CD4-positive, alpha-beta T cell treated with Interleukin-17A for 1 hour (primary cell): ENCODE results near the gene GDF15.
"Not testable (repeated sequence)": the region's sequence is repeated elsewhere in the genome, so short reads cannot be mapped to it uniquely, and the experiment has no call there.

Experiments
- DNase-seq: peaks from one replicate; pipeline ENCODE4 v3.0.0-alpha.2; 2020

GDF15 gene

DNA sequence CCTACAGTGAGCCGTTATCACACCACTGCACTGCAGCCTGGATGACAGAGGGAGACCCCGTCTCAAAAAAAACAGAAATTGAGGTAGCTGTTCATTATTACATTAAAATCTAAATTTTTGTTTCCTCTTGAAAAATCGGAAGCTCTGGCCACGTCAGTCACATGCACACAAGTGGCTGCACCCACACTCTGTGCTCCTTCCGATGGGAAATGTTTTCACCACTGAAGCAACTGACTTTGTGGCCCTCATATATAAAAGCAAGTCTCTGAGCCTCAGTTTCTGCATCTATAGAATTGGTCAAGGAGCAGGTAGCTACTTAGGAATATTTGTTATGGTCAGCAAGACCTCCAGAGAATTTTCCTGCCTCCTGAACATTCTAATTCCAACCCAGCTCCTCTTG is 7.0 kb downstream of the GDF15 start:
- no peak for DNase-seq

DNA sequence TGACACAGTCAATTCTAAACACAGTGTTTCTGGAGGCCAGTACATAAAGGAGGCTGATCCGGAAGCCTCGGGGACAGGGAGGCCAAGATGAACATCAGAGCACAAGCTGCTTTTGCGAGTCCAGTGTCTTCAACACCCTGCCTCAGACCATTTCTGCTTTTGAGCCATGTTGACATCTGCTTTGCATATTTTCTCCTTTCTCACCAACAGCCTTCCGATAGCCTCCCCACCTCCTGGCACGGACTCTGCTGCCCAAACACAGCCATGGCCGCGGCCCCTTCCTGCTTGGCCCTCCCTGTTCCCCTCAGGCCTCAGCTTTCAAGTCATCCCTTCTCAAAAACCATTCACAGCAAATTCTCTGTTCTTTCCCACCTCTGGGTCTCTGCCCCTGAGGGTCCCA is 7.9 kb downstream of the GDF15 start:
- no peak for DNase-seq

DNA sequence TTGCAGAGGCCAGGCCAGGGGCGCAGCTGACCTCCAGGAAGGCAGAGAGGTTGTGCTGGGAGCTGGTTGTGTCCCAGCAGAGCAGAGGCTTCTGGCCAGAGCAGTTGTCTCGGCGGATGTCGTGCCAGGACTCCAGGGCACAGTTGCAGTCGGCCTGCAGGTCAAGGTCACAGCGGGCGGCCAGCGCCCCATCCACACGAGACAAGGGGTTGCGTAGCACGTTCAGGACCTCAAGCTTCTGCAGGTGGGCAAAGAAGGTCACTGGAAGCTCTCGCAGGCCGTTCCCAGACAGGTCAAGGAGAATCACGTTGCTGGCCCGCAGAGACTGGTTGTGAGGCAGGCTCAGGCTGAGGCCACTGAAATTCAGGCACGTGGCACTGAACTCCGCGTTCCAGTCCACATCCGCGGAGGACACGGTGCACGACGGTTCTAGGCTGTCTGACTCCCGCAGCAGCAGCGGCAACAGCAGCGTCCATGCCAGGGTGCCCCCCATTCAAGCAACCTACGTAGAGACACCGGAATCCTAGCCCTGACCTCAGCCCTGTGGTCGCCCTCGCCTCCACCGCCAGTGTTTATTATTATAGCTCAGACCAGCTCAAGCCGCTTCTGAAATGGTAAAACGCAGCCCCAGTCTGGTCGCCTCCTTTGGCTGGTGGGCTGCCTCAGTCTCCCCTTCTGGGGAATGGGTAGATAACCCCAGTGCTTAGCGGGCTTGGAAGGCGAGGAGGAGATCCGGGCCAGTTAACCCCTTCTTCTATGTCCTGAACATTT is 10.7 kb downstream of the GDF15 start:
- no peak for DNase-seq

DNA sequence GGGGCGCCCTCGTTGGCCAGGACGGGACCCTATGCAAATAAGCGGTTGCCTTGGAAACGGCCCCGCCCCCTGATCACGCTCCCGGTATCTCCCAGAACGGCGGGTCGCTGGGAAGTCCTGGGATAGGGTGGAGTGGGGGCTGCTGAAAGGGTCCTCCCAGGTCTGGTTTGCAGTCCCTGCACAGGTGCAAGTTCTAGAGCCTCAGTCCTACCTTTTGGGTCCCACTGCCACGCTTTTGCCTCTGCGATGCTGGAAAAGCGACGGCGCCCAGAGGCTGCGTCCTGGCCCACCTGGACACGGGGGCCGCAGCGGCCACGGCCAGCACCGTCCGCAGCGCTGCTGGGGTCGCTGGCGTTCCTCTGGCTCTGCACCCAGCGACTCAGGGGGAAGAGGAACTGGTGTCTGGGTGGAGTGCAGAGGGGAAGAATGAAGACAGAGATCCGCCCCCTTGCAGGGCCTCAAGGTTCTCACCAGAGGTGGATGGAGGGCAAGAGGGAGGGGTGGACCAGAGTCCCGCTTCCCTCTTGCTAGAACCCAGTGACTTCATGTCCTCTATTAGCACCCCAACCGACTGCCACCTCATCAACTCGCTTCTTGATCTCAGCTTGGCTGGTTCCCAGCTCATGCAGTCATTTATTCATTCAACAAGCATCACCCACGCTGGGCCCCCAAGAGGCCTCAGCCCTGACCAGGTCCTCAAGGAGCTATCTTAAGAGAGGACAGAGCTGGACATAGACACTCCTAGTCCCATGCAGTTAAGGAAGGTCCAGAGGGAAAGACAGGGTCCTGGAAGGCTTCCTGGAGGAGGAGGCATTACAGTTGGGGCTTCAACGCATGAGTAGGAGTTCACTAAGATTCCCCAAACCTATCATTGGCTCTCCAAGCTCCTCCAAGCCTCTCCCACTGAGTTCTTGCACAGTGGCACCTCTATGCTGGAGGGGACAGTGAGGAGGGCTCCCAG is 11.6 kb downstream of the GDF15 start, which contains the start of gene LRRC25:
Gene LRRC25, minus strand, starts transcription at position 381 of the 961 bp plus-strand sequence. CDS start 659 bp downstream, outside the sequence.
- peak; percentile 41 for DNase-seq

DNA sequence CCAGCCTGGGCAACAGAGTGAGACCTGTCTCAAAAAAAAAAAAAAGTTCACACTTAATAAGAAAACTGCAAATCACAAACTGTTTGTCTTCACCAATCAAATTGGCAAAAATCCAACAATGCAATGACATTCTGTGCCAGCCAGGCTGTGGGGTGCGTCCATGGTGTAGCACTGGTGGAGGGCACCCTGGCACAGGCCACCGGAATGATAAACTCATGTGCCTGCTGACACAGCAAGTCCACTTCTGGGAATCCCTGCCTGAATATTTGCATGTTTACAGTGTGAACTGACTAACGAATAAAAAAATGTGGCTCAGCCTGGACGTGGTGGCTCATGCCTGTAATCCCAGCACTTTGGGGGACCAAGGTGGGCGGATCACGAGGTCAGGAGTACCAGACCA is 13.1 kb downstream of the GDF15 start:
- no peak for DNase-seq

DNA sequence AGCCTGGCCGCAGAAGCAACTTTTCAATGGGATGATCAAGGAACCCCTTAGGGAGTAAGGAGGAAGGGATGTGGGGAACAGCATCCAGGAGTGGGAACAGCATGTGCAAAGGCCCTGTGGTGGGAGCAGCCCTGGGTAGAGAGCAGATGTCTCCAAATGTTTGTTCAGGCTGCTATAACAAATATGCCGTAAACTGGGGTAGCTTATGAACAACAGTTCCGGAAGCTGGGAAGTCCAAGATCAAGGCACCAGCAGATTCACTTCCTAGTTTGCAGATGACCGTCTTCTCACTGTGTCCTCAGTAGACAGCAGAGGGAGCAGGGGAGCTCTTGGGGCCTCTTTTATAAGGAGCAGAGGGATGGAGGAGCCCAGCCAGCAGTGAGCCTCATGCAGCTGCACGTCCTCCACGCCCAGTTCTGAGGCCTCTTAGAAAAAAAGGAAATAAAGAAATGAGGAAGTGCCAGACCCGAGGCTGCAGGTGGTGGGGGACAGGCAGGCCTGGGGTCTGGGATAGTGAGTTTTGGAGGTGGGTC is 15.7 kb downstream of the GDF15 start:
- DNase-seq = peak; percentile 50

DNA sequence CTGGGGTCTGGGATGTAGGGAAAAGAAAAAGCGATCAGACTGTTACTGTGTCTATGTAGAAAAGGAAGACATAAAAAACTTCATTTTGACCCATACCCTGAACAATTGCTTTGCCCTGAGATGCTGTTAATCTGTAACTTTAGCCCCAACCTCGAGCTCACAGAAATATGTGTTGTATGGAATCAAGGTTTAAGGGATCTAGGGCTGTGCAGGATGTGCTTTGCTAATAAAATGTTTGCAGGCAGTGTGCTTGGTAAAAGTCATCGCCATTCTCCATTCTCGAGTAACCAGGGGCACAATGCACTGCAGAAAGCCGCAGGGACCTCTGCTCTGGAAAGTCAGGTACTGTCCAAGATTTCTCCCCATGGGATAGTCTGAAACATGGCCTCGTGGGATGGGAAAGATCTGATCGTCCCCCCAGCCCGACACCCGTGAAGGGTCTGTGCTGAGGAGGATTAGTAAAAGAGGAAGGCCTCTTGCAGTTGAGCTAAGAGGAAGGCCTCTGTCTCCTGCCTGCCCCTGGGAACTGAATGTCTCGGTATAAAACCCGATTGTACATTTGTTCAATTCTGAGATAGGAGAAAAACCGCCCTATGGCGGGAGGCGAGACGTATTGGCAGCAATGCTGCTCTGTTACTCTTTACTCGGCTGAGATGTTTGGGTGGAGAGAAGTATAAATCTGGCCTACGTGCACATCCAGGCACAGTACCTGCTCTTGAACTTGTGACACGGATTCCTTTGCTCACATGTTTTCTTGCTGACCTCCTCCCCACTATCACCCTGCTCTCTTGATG is 16.7 kb downstream of the GDF15 start:
- not testable (repeated sequence) for DNase-seq

DNA sequence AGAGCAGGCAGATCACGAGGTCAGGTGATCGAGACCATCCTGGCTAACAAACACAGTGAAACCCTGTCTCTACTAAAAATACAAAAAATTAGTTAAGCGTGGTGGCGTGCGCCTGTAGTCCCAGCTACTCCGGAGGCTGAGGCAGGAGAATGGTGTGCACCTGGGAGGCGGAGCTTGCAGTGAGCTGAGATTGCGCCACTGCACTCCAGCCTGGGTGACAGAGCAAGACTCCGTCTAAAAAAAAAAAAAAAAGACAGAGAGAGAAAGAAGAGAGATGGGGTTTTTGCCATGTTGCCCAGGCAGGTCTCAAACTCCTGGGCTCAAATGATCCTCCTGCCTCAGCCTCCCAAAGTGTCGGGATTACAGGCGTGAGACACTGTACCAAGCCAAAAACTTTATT is 19.8 kb downstream of the GDF15 start:
- DNase-seq = not testable (repeated sequence)

DNA sequence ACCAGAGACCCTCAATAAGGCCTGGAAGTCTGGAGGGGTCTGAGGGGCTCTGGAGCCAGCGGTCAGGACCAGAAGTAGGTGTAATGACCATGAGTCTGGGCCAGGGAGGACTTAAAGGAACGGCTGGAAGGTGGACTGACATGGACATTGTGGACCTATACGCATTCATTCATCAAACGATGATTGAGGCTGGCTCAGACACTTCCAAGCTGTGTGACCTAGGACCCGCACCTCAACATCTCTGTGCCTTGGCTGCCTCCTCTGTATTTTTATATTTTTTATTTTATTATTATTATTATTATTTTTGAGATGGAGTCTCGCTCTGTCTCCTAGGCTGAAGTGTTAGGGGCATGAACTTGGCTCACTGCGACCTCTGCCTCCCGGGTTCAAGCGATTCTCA is 20.8 kb downstream of the GDF15 start:
- no peak for DNase-seq

DNA sequence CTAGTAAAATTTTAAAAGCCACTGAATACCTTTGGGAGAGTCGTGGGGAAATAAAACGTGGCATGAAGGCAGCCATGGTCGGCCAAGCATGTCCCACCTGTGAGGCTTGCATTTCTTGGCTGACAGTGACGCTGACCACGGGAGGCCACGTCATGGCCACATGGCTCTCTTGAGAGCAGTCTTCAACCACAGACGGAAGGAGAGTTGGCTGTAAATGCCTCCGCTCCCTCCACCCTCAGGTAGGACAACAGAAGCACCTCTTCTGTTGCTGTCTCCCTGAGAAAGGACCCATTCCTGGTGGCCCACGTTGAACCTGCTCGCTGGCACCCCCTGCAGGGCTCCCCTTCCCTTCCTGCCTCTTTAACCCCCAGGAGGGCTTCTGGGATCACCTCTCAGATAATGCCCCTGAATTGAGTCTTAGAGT is 22.1 kb downstream of the GDF15 start:
- no peak for DNase-seq

DNA sequence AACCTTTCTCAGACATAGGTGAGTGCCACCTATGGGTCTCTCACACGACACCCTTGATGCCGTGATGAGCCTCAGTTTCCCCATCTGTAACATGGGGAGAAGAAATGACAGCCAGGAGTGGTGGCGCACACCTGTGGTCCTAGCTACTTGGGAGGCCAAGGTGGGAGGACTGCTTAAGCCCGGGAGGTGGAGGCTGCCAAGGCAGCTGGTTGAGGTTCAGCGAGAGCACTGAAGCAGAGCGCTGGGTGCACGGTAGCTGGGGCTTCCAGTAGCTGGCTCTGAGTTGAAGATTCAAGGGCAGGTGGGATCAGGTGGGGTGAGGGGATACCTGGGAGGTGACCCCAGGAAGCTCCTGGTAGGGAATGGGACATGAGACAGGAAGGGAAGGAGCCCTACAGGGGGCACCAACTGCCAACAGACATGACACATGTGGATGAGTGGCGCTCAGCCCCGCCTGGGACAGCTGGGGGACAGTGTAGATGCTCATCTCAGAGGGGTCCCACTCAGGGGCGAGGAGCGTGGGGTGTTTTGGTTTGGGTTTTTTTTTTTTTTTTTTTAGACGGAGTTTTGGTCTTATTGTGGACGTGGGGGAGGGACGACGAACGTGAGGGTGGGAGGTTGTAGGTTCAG is 26.8 kb downstream of the GDF15 start:
- DNase-seq = no peak

DNA sequence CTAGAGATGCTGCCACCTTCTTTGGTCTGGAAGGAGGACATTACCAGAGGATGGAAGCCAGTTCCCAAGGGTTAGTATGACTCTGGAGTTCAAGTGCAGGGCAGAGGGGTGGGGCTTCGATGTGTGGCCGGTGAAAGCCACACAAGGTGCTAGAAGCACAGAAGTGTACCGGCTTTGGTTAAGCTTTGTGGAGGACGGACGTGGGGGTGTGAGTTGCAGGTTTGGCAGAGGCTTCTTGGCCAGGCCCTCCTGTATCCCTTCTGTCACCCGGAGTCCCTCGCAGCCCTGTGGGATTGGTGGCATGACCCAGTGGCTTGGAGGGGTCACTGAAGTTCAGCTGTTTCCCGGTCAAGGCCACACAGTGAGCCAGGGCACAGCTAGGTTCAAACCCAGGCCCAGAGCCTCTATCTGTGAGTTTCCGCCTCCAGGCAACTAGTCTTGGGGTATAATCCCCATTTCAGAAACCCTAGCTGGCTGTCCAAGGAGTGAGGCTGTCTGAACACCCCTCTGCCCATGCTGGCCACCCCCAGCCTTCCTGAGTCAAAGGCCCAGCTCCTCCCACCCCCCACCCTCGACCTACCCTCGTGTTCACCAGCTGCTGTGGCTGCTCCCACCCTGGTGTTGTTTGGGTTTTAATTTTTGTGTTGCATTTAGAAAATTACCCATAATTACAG is 28.7 kb downstream of the GDF15 start:
- no peak for DNase-seq

DNA sequence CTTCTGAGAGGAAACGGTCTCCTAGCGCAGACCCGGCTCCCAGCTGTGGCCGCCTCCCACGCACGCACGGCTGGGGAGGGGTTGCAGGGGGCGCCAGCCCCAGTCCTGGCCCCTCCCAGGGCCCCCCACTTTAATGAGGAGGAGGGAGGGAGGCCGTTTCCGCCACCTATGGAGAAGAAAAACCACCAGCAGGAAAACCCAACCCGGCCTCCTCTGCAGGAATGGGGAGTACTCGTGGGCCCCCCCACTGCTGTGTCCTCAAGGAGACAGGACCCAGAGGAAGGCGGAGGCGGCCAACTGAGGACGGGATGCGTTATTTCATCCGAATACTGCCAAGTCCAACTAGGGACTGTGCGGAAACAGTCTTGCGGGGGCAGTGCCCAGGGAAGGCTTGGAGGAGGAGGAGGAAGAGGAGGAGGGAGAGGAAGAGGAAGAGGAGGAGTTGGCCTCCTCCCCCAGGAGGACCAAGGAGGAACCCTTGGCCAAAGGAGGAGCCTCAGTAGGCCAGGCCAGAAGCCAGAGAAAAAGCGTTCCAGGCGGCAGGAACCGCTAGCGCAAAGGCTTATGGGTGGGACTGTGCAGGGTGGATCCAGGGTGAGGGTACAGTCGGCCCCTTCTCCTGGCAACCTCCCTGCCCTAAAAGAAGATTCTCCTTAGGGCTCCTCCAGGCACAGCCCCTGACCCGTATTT is 29.4 kb downstream of the GDF15 start:
- no peak for DNase-seq

DNA sequence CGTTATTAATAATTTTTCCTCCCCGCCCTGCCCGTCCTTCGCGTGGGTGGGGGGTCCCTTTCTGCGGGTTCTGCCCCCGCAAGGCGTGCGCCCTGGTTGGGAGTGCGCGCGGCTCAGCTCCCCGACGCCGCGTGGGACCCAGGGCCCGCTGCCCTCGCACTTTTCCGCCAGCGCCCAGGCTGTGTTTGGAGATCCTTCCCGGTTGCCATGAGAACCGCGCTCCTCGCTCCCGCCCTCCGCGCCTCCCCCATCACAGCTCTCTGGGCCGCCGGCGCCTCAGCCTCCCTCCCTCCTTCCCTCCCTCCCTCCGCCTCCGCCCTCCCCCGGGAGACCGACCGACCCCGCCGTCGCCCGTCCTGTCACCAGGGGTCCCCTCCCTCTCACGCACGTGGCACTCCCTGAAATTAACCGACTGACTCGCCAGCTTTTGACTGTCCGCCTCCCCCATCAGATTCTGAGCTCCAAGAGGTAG is 30.9 kb downstream of the GDF15 start:
- peak; percentile 89 for DNase-seq

DNA sequence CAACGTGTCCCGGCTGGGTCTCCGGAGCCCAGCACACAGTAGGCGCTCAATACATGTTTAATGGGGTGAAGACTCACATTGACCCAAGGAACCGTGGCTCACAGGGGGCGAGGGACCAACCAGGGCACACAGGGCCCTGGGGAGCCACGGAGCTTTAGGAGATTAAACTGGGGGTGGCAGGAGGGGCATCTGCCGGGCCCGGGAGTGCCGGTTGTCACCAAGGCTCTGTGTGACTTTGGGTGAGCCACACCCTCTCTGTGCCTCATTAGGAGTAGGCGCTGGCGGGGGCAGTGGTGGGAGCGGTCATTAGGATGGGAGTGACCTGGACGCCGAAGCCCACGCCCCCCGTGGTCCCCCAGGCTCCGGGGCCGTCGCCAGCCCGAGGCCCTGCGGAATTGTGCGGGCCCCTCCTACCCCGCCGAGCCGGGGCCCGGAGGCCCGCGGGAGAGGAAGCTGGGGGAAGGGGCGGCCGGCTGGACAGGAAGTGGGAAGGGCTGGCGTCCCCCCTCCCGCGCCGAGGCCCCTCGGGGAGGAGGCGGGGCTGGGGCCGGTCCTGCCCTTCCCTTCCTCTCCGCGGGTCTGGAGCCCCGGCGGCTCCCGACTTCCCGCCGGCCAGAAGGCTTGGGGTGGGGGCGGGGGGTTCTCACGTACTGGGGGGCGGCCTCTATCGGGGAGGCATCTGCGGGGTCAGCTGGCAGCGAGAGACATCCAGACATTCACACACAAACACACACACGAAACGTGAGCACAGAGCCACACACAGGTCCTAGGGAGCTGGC is 31.5 kb downstream of the GDF15 start:
- DNase-seq = peak; percentile 49

DNA sequence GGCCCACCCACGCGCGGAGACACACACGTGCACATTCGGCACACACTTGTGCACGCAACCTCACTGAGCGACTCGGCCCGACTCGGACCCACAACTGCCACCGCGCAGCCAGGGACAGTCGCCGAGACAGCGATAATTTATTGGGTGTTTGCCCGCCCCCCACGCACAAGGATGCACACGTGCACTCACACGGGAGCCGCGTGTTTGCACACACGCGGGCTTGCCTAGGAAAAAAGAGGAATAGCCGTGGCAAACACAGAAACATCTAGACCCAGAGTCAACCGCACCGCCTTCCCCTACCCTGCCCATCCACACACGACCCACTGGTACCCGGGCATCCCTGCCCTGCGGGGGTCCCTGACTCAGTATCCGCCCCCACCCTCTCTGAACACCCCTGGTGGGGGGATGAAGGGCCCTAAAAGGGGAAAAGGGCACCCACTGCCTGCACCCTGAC is 32.1 kb downstream of the GDF15 start:
- no peak for DNase-seq

DNA sequence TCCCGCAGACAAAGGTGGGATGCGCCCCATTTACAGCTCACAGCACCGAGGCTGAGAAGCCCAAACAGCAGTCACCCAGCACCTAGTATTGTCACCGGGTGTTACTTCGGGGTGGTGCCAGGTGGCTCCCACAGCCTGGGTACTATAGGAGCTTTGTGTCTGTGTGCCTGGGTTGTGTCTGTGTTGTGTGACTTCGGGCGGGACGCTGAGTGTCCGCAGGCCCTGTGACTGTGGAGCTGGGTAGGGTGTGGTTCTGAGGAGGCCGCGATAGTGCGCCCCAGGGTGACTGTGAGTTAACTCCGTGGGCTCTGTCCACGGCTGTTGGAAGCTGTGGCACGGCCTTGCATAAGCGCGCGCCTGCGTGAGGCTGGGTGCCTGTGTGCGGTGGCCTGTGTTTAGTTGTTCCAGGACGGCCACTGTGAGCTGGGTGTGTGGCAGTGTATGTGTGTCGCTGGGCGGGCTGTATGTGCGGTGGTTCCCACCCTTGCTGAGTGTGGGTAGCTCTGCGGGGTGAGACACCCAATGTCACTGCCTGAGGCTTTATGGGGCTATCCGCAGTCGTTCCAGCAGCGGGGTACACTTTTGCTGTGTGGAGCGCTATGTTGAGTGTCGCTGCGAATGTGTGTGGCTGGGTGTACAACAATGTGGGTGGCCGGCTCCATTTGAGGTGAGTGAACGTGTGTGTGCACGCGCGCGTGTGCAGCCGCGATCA is 32.7 kb downstream of the GDF15 start:
- peak; percentile 68 for DNase-seq

DNA sequence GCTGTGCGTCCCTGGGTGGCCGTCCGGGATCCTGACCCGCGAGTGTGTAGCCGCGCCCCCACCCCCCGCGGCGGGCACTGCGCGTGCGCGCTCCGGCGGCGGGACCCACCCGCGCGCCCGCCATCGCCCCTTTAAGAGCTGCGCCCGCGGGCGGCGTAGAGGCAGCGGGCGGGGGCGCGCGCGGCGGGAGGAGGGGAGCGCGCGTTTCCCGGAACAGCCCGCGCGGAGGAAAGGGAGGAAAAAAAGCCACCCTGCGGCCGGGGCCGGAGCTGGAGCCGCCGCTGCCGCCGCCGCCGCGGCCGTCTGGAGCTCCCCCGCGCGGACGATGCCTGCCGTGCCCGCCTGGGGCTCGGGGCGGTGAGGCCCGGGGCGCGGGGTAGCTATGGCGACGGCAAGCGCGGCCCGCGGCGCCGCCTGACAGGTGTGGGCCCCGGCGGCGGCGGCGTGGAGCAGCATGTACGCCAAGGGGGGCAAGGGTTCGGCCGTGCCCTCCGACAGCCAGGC is 33.3 kb downstream of the GDF15 start, which contains the start of gene SSBP4:
Gene SSBP4, plus strand, starts transcription at position 204 of the 504 bp plus-strand sequence. Its CDS starts 251 bp downstream, at position 455.
- DNase-seq = peak; percentile 76
